ENCODE results near the gene NEIL1.

NEIL1 gene

DNA sequence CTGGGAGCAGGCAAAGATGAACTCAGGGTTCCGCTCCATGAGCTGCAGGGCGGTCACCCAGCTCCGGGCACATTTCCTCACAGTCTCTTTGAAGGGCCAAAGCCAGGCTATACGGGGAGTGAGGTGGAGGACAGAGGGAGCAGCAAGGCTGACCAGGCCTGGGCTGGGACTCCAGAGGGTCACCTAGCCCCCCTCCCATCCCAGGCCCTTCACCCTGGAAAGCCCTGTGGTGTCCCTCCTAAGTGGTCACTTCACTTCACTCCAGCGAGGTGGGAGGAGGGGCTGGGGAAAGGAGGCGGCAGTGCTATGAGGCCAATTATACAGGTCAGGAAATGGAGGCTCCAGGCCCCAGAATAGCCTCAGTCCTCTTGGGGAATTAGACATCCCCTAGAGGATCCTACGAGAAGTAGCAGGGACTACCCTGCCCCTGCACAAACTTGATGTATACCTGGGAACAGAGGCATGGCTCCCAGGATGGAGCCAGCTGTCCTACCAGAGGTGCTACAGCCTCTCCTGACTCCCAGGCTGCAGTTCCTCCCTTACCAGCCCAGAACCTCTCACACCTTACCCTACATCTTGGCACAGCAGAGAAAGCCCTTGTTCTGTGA is 15.9 kb downstream of the NEIL1 start:
- ChIA-PET CTCF (interaction anchor here (0.7 kb wide), 1 partner anchor 9 kb away, joined by 3 read pairs; no protein-coding TSS in a partner anchor), POLR2A (no interaction called here)
- no peak for DNase-seq (ENCODE audit: extremely low spot score)
- TF ChIP-seq CTCF (IDR thresholded peaks at IDR 0.05; ENCODE audit: control extremely low read depth, extremely low read depth, low read depth, missing control alignments) = no peak

- DNase-seq (ENCODE audit: extremely low spot score) = no peak
- CTCF ChIA-PET = no interaction called here
- POLR2A ChIA-PET = no interaction called here
- no peak for TF ChIP-seq CTCF (IDR thresholded peaks at IDR 0.05; ENCODE audit: control extremely low read depth, extremely low read depth, low read depth, missing control alignments)
These were observed 16.9 kb downstream of the NEIL1 start for GRCh38 chr15:75363786-75364185.

DNA sequence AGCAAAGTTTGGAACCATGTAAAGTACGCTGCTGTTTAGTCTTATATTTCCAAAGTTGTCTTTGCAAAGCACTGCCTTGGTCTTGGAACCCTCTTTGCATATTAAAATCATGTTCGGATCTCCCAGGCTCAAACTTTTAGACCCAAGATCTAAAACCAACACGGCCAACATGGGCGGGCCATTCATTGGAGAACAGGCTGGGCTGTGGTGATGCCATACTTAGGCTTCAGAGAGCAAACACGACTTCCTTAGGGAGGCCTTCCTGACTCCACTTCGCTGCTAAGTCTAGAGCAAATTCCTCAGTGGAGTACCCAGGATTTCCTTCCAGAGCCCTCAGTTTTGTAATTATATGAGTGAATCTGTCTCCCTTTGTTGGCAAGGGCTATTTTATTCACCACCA is 18.0 kb downstream of the NEIL1 start:
- CTCF ChIA-PET = no interaction called here
- POLR2A ChIA-PET = no interaction called here
- DNase-seq (ENCODE audit: extremely low spot score) = no peak
- no peak for TF ChIP-seq CTCF (IDR thresholded peaks at IDR 0.05; ENCODE audit: control extremely low read depth, extremely low read depth, low read depth, missing control alignments)

DNA sequence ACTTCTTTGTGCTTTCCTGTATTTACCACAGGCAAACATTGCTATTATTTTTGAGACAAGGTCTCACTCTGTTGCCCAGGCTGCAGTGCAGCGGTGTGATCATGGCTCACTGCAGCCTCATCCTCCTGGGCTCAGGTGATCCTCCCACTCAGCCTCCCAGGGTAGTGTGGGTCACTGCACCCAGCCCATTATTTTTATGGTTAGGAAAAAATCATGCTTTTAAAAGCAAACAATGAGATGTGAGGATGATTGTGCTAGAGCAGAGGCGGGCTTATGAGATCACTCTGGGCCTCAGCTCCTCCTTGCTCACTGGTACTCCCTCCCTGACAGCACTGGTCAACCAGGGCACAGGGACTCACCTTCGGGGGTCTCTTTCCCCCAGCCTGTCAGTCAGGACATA is 19.3 kb downstream of the NEIL1 start:
- CTCF ChIA-PET = interaction anchor here (1.0 to 4.5 kb wide), 6 partner anchors 12 to 316 kb away, joined by 3 to 47 read pairs (median 18); partner anchors contain the start of genes IMP3, SIN3A and SNX33
- POLR2A ChIA-PET = no interaction called here
- no peak for DNase-seq (ENCODE audit: extremely low spot score)
- no peak for TF ChIP-seq CTCF (IDR thresholded peaks at IDR 0.05; ENCODE audit: control extremely low read depth, extremely low read depth, low read depth, missing control alignments)

GRCh38 chr15:75367006-75367405 is 20.2 kb downstream of the NEIL1 start:
- no peak for TF ChIP-seq CTCF (IDR thresholded peaks at IDR 0.05; ENCODE audit: control extremely low read depth, extremely low read depth, low read depth, missing control alignments)
- POLR2A ChIA-PET = no interaction called here

GRCh38 chr15:75367406-75367912 is 20.6 kb downstream of the NEIL1 start:
- DNase-seq (ENCODE audit: extremely low spot score) = no peak
- ChIA-PET POLR2A (interaction anchor here (0.7 to 2.8 kb wide), 12 partner anchors 14 to 280 kb away, joined by 3 to 23 read pairs (median 4); partner anchors contain the start of genes IMP3, PTPN9, SIN3A and SNX33), CTCF (interaction anchor here (0.7 to 4.5 kb wide), 42 partner anchors 8 to 435 kb away, joined by 3 to 47 read pairs (median 5); partner anchors contain the start of genes IMP3, NEIL1, SIN3A and SNX33)
- TF ChIP-seq CTCF (IDR thresholded peaks at IDR 0.05; ENCODE audit: control extremely low read depth, extremely low read depth, low read depth, missing control alignments) = no peak

More at GRCh38 chr15:75367006-75367405, 20.2 kb downstream of the NEIL1 start:
- DNase-seq (ENCODE audit: extremely low spot score) = no peak
- CTCF ChIA-PET = interaction anchor here (1.0 to 4.5 kb wide), 23 partner anchors 11 to 435 kb away, joined by 3 to 47 read pairs (median 8); partner anchors contain the start of genes IMP3, NEIL1, SIN3A and SNX33

Measured in GM10248 (cell line).